ENCODE data around the gene ANP32D.

- TF ChIP-seq POLR2A (conservative IDR thresholded peaks at IDR 0.05) (no peak), PRMT5 (CRISPR knock-in tag; IDR thresholded peaks at IDR 0.05) (no peak), RB1 (IDR thresholded peaks at IDR 0.05; ENCODE audit: low read depth) (no peak), MAX (CRISPR knock-in tag; IDR thresholded peaks at IDR 0.05) (no peak), FOXM1 (IDR thresholded peaks at IDR 0.05; ENCODE audit: low read depth) (no peak), FOXM1 (CRISPR knock-in tag; IDR thresholded peaks at IDR 0.05; ENCODE audit: low read depth) (no peak), EP300 (IDR thresholded peaks at IDR 0.05; ENCODE audit: low read length) (no peak), CTCF (IDR thresholded peaks at IDR 0.05 in 2 of 3, conservative IDR thresholded peaks at IDR 0.05 in 1 of 3; ENCODE audit: insufficient read depth in 2 of 3, low read depth in 1 of 3, low read length in 3 of 3) (no peak), JUN (IDR thresholded peaks at IDR 0.05; ENCODE audit: borderline replicate concordance, low read depth, low read length) (no peak), JUN (CRISPR knock-in tag; IDR thresholded peaks at IDR 0.05; ENCODE audit: borderline replicate concordance) (no peak), FOXJ3 (CRISPR knock-in tag; IDR thresholded peaks at IDR 0.05) (no peak)
These were observed 37.8 kb downstream of the ANP32D start for GRCh38 chr12:48510111-48510510.
